Right atrium auricular region (tissue), 2 donors: ENCODE data around the gene MTR. TPM values are rescaled to one million over a fixed set of nuclear protein-coding genes. Genes with fewer than 3 reads are reported as not detected.
"Not testable (repeated sequence)": the region's sequence is repeated elsewhere in the genome, so short reads cannot be mapped to it uniquely, and the experiment has no call there.

Experiments used
- DNase-seq: peaks from one replicate; pipeline ENCODE4 v3.0.0-alpha.2; 2019; ENCODE audit warnings: low spot score
- H3K27ac ChIP-seq, 2 donors: fragments of 200-600 bp; sonication (generic); 1 replicate in 1 of 2; 2 replicates in 1 of 2; pipeline ENCODE4 v1.5.1; 2016 to 2019
- H3K27me3 ChIP-seq, 2 donors: fragments of 200-600 bp; sonication (generic); one replicate each; pipeline versions ENCODE4 v1.5.1 to v1.6.0; 2017 to 2019
- H3K36me3 ChIP-seq: fragments of 200-600 bp; sonication (generic); one replicate; pipeline ENCODE4 v1.5.1; 2016
- H3K4me1 ChIP-seq, 2 donors: fragments of 200-600 bp; sonication (generic); one replicate each; pipeline versions ENCODE4 v1.5.1 to v1.6.0; 2017 to 2019
- H3K4me3 ChIP-seq, 2 donors: fragments of 200-600 bp; sonication (generic); 1 replicate in 1 of 2; 2 replicates in 1 of 2; pipeline ENCODE4 v1.5.1; 2017 to 2019; ENCODE audit warnings: mild to moderate bottlenecking in 1 of 2, moderate library complexity in 1 of 2
- H3K9me3 ChIP-seq, 2 donors: fragments of 200-600 bp; sonication (generic); one replicate each; pipeline ENCODE4 v1.5.1; 2019
- CTCF ChIP-seq, 2 donors: fragments of 200-600 bp; sonication (generic); IDR thresholded peaks; one replicate each; pipeline ENCODE4 v1.5.1; 2019; ENCODE audit warnings: antibody characterized with exemption in 2 of 2
- total RNA-seq, 2 donors: library from RNA; depleted of rRNA; stranded (reverse); fragments of >200 nt; gene quantifications; one replicate each; pipeline ENCODE4 v1.1.0, GENCODE V29; 2016

Gene MTR
- total RNA-seq, 2 donors from 2014 or later, result 21.8 to 30.4 TPM

- H3K4me1 ChIP-seq, result no peaks in the 10 kb centered on the region
- H3K9me3 ChIP-seq, result no peaks in the 10 kb centered on the region
- no peak for DNase-seq
- peaks cover 69% of the 10 kb centered on the region for H3K36me3 ChIP-seq
- no peak overlapping the region for H3K27ac ChIP-seq
- no peaks in the 10 kb centered on the region for H3K27me3 ChIP-seq
- H3K4me3 ChIP-seq, result no peak overlapping the region
- no peak for TF ChIP-seq CTCF (IDR thresholded peaks at IDR 0.05)
Measured at GRCh38 chr1:236851871-236852270, 56.8 kb downstream of the MTR start.

GRCh38 chr1:236853921-236854604 is 59.0 kb downstream of the MTR start:
- H3K27ac ChIP-seq, result no peak overlapping the region
- no peaks in the 10 kb centered on the region for H3K9me3 ChIP-seq
- no peak overlapping the region for H3K4me3 ChIP-seq
- no peaks in the 10 kb centered on the region for H3K4me1 ChIP-seq
- DNase-seq, result no peak
- H3K27me3 ChIP-seq, result no peaks in the 10 kb centered on the region
- TF ChIP-seq CTCF (IDR thresholded peaks at IDR 0.05), result no peak
- H3K36me3 ChIP-seq, result peaks cover 81% of the 10 kb centered on the region

GRCh38 chr1:236854605-236854983 is 59.5 kb downstream of the MTR start:
- no peak for DNase-seq
- H3K27me3 ChIP-seq, result no peaks in the 10 kb centered on the region
- peaks cover 81% of the 10 kb centered on the region for H3K36me3 ChIP-seq
- H3K27ac ChIP-seq, result no peak overlapping the region
- H3K4me3 ChIP-seq, result no peak overlapping the region
- no peaks in the 10 kb centered on the region for H3K9me3 ChIP-seq
- no peak for TF ChIP-seq CTCF (IDR thresholded peaks at IDR 0.05)
- H3K4me1 ChIP-seq, result no peaks in the 10 kb centered on the region

GRCh38 chr1:236856649-236857048 is 61.6 kb downstream of the MTR start:
- peaks cover 85% of the 10 kb centered on the region for H3K36me3 ChIP-seq
- not testable (repeated sequence) for DNase-seq, H3K4me1 ChIP-seq, H3K4me3 ChIP-seq, H3K27ac ChIP-seq, H3K27me3 ChIP-seq, H3K9me3 ChIP-seq

- TF ChIP-seq CTCF (IDR thresholded peaks at IDR 0.05), result no peak
- Histone ChIP-seq H3K4me1 (peaks cover 0 to 14% of the 10 kb centered on the region in 2 donors), H3K36me3 (peaks cover 84% of the 10 kb centered on the region)
Measured at GRCh38 chr1:236858165-236858564, 63.1 kb downstream of the MTR start.

GRCh38 chr1:236860101-236860500 is 65.0 kb downstream of the MTR start:
- peaks cover 0 to 21% of the 10 kb centered on the region in 2 donors for H3K4me1 ChIP-seq
- no peaks in the 10 kb centered on the region for H3K9me3 ChIP-seq
- no peak for DNase-seq
- no peak overlapping the region for H3K4me3 ChIP-seq
- H3K27ac ChIP-seq, result no peak overlapping the region
- no peaks in the 10 kb centered on the region for H3K27me3 ChIP-seq
- no peak for TF ChIP-seq CTCF (IDR thresholded peaks at IDR 0.05)
- peaks cover 80% of the 10 kb centered on the region for H3K36me3 ChIP-seq

More at GRCh38 chr1:236858165-236858564, 63.1 kb downstream of the MTR start:
- no peaks in the 10 kb centered on the region for H3K27me3 ChIP-seq
- H3K9me3 ChIP-seq, result no peaks in the 10 kb centered on the region
- H3K27ac ChIP-seq, result no peak overlapping the region
- no peak for DNase-seq
- no peak overlapping the region for H3K4me3 ChIP-seq
